Measurements from ENCODE around the gene SCCPDH.
"Not testable (repeated sequence)": the region's sequence is repeated elsewhere in the genome, so short reads cannot be mapped to it uniquely, and the experiment has no call there.

SCCPDH gene

DNA sequence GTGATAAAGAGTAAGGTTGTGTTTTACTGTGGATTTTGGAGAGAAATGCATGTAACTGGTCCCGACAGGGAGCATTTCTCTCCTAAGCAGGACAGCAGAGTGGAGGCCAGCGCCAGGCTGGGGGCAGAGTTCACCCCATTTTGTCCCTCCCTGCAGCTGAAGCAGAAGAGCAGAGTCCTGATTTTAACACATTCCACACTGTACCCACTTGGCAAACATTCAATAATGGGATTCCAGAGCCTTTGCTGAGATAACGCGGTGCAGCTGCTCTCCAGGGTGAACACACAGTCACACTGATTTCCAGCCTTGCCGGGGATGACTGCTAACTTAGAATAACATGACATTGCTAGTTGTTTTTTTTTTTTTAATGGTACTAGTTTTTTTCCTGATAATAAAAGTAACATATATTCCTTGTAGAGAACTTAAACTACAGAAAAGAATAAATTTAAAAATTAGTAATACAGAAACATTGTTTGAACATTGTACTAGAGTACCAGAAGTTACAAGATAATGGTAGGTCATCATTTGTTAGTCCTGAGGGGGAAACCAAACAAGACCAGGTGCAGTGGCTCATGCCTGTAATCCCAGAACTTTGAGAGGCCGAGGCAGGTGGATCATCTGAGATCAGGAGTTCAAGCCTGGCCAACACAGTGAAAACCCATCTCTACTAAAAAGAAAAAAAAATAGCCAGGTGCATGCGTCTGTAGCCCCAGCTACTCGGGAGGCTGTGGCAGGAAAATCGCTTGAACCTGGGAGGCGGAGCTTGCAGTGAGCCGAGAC, 77.2 kb downstream of the SCCPDH start:
- DNase-seq: no peak

DNA sequence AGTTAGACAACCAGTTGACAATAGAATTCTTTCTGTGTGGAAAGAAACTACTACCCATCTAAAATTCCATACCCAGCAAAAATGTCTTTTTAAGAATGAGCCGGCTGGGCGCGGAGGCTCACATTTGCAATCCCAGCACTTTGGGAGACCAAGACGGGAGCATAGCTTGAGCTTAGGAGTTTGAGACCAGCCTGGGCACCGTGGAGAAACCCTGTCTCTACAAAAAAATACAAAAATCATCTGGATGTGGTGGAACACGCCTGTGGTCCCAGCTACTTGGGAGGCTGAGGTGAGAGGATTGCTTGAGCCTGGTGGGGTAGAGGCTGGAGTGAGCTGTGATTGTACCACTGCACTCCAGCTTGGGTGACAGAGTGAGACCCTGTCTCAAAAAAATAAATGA, 79.2 kb downstream of the SCCPDH start:
- no peak for DNase-seq

- no peak for DNase-seq
Observed at GRCh38 chr1:246803883-246804282, 79.7 kb downstream of the SCCPDH start.

- no peak for DNase-seq
Observed at GRCh38 chr1:246805135-246805716, 81.0 kb downstream of the SCCPDH start.

- DNase-seq: no peak
Observed at GRCh38 chr1:246809473-246809872, 85.3 kb downstream of the SCCPDH start.

- DNase-seq: no peak
Observed at GRCh38 chr1:246811985-246812384, 87.8 kb downstream of the SCCPDH start.

GRCh38 chr1:246813325-246813724, 89.1 kb downstream of the SCCPDH start:
- DNase-seq: not testable (repeated sequence)

DNA sequence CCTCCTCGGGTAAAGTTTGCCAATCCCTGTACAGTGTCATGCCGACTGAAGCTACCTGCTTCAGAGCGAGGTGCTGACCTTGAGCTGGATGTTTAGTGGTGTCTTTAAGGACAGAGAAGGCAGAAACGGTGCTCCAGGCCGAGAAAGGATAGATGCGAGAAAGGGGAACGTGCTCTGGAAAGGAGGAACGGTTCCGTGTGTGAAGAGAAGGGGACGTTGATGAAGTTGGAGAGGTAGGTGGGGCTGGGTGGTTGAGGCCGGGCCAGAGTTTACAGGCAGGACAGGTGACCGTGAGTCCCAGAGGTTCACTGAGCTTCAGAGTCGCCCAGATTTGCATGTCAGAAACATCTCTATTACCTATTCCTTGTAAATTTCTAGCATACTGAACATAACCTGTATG, 90.7 kb downstream of the SCCPDH start:
- DNase-seq: no peak

DNA sequence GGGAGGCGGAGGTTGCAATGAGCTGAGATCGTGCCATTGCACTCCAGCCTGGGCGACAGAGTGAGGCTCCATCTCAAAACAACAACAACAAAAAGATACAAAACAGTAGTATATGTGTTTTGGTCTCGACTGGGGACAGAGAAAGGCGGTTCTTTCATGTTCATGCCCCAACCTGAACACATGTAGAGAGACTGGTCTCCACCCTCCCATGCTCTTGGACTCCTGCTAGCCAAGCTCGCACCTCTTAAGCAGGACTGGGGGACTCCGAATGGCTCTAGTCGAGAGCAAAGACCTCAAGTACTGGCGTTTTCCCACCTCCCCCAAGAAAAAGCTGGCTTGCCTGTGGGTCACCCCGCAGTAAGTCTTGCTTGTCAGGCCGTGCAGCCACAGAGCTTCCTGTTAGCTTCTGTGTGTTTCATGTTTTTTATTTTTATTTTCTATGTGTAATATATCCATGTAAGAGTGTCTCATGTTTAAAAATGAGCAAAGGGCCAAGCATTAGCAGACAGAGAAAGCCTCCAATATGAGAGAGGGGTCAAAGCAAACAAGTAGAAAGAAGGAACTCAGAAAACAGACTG, 91.6 kb downstream of the SCCPDH start:
- no peak for DNase-seq
